CD4-positive, alpha-beta T cell (primary cell): ENCODE measurements around the gene TM4SF5. TPM values are rescaled to one million over a fixed set of nuclear protein-coding genes. Genes with fewer than 3 reads are reported as not detected.

Experiments used
- ATAC-seq: fragments of 200-7000 bp; cut with Tn5 transposase; one replicate; pipeline ENCODE4 v1.10.0; 2022; ENCODE audit warnings: mild to moderate bottlenecking; ENCODE audit not compliant: poor library complexity
- CTCF ChIA-PET: fragments of 350-600 bp; sonication (Branson Sonifier 250); formaldehyde crosslinking; loops from one replicate; lab custom pipeline; 2021; ENCODE audit warnings: antibody characterized with exemption, inconsistent platforms; lab: Charles Lee
- POLR2A ChIA-PET: fragments of 350-600 bp; sonication (Branson Sonifier 250); formaldehyde crosslinking; loops from one replicate; lab custom pipeline; 2021; ENCODE audit warnings: antibody characterized with exemption, inconsistent platforms; lab: Charles Lee
- DNase-seq, 14 experiments: peaks; one replicate each; pipeline ENCODE4 v3.0.0-alpha.2; 2013 to 2020; ENCODE audit warnings: mixed read lengths in 2 of 14
- H3K27ac ChIP-seq, 2 donors: one replicate each; pipeline versions ENCODE4 v1.5.1 to v1.7.0; 2013; ENCODE audit warnings: low read length in 2 of 2, low read depth in 1 of 2, mild to moderate bottlenecking in 1 of 2
- H3K27me3 ChIP-seq, 2 experiments: 1 replicate in 1 of 2; 2 replicates in 1 of 2; pipeline versions ENCODE4 v1.6.1 to v1.7.0; 2013; ENCODE audit warnings: low read length in 2 of 2, control low read depth in 1 of 2, mild to moderate bottlenecking in 1 of 2, moderate library complexity in 1 of 2; ENCODE audit not compliant: insufficient read depth in 2 of 2, control insufficient read depth in 1 of 2
- H3K36me3 ChIP-seq: one replicate; pipeline ENCODE4 v1.6.1; 2013; ENCODE audit warnings: low read length, control low read depth; ENCODE audit not compliant: insufficient read depth
- H3K4me1 ChIP-seq: one replicate; pipeline ENCODE4 v1.6.1; 2013; ENCODE audit warnings: low read length, control low read depth; ENCODE audit not compliant: insufficient read depth
- H3K4me3 ChIP-seq: one replicate; pipeline ENCODE4 v1.5.1; 2013; ENCODE audit warnings: mild to moderate bottlenecking, low read length, moderate library complexity
- H3K9me3 ChIP-seq, 2 experiments: 1 replicate in 1 of 2; 2 replicates in 1 of 2; pipeline versions ENCODE4 v1.6.1 to v1.7.0; 2013; ENCODE audit warnings: low read length in 2 of 2, mild to moderate bottlenecking in 2 of 2, control low read depth in 1 of 2, moderate library complexity in 1 of 2; ENCODE audit not compliant: control insufficient read depth in 1 of 2, insufficient read depth in 1 of 2
- H3K27ac Mint-ChIP-seq: one replicate; pipeline ENCODE4 v1.8.0; 2020; ENCODE audit warnings: mixed read lengths
- H3K27me3 Mint-ChIP-seq: one replicate; pipeline ENCODE4 v1.8.0; 2021; ENCODE audit warnings: mixed read lengths
- H3K36me3 Mint-ChIP-seq: one replicate; pipeline ENCODE4 v1.8.0; 2021; ENCODE audit warnings: low read depth, mixed read lengths
- H3K4me1 Mint-ChIP-seq: one replicate; pipeline ENCODE4 v1.8.0; 2021; ENCODE audit warnings: low read depth, mixed read lengths
- H3K4me3 Mint-ChIP-seq: one replicate; pipeline ENCODE4 v1.8.0; 2020; ENCODE audit warnings: mild to moderate bottlenecking, mixed read lengths
- H3K9me3 Mint-ChIP-seq: one replicate; pipeline ENCODE4 v1.8.0; 2020; ENCODE audit warnings: mixed read lengths
- CTCF ChIP-seq: fragments of 200-600 bp; IDR thresholded peaks from one replicate; pipeline ENCODE4 v1.8.0; 2022; ENCODE audit warnings: antibody characterized with exemption, mild to moderate bottlenecking
- intact Hi-C, 2 experiments: fragments of 100-400 bp; cut with DNase I in 1 of 2; cut with micrococcal nuclease in 1 of 2; formaldehyde crosslinking; loops; one replicate each; pipeline versions ENCODE4 v1.15.1 to v1.9.0; 2023 to 2025; cut with DNase I, micrococcal nuclease
- total RNA-seq, 174 experiments: library from RNA in 2 of 174; stranded (reverse) in 2 of 174; gene quantifications; one replicate each; pipeline ENCODE4 v1.2.3 and lab custom pipeline; 2021 to 2026

The TM4SF5 gene
- total RNA-seq, 2 experiments from 2014 or later: not detected

- Mint-ChIP-seq H3K9me3 (no peaks in the 10 kb centered on the region), H3K4me1 (no peaks in the 10 kb centered on the region), H3K4me3 (no peak overlapping the region), H3K36me3 (no peaks in the 10 kb centered on the region), H3K27ac (no peak overlapping the region), H3K27me3 (peaks cover 34% of the 10 kb centered on the region)
- ATAC-seq: no peak
- CTCF ChIA-PET: no interaction called here
- Histone ChIP-seq H3K4me1 (no peaks in the 10 kb centered on the region), H3K4me3 (no peak overlapping the region), H3K27ac (no peak overlapping the region), H3K36me3 (no peaks in the 10 kb centered on the region), H3K9me3 (peaks cover 0 to 8% of the 10 kb centered on the region in 2 experiments), H3K27me3 (peaks cover 16 to 19% of the 10 kb centered on the region in 2 experiments)
- POLR2A ChIA-PET: no interaction called here
- intact Hi-C loops: no loop called here
- no peak for TF ChIP-seq CTCF
- DNase-seq: no peak
Observed at GRCh38 chr17:4777969-4778760, 6.5 kb downstream of the TM4SF5 start.

- H3K36me3 Mint-ChIP-seq: no peaks in the 10 kb centered on the region
- Histone ChIP-seq H3K4me1 (peaks cover 5% of the 10 kb centered on the region), H3K9me3 (peaks cover 0 to 9% of the 10 kb centered on the region in 2 experiments), H3K36me3 (no peaks in the 10 kb centered on the region), H3K27me3 (peaks cover 36% of the 10 kb centered on the region in 2 experiments), H3K27ac (no peak overlapping the region), H3K4me3 (no peak overlapping the region)
- H3K27ac Mint-ChIP-seq: no peak overlapping the region
- ATAC-seq: no peak
- POLR2A ChIA-PET: no interaction called here
- peaks cover 50% of the 10 kb centered on the region for H3K27me3 Mint-ChIP-seq
- H3K4me3 Mint-ChIP-seq: no peak overlapping the region
- H3K9me3 Mint-ChIP-seq: no peaks in the 10 kb centered on the region
- no peak for TF ChIP-seq CTCF
- CTCF ChIA-PET: interaction anchor here (0.8 to 1.4 kb wide), 2 partner anchors 9 to 70 kb away, joined by 4 to 6 read pairs; partner anchors contain the start of gene ARRB2
- H3K4me1 Mint-ChIP-seq: peaks cover 3% of the 10 kb centered on the region
- DNase-seq: no peak
- intact Hi-C loops: no loop called here
Observed at GRCh38 chr17:4780325-4780955, 8.8 kb downstream of the TM4SF5 start.

- no peaks in the 10 kb centered on the region for H3K36me3 Mint-ChIP-seq
- DNase-seq (peak in 3 of 14 experiments; percentile 22 to 44 (median 35)), ATAC-seq (no peak)
- intact Hi-C loops: no loop called here
- peaks cover 0 to 19% of the 10 kb centered on the region in 2 experiments for H3K9me3 ChIP-seq
- H3K27me3 Mint-ChIP-seq: peaks cover 71% of the 10 kb centered on the region
- H3K4me1 Mint-ChIP-seq: peaks cover 16% of the 10 kb centered on the region
- no peak overlapping the region for H3K4me3 ChIP-seq
- no peaks in the 10 kb centered on the region for H3K9me3 Mint-ChIP-seq
- no peak for TF ChIP-seq CTCF
- H3K27me3 ChIP-seq: peaks cover 54 to 55% of the 10 kb centered on the region in 2 experiments
- H3K4me1 ChIP-seq: peaks cover 20% of the 10 kb centered on the region
- ChIA-PET CTCF (interaction anchor here (0.7 kb wide), 1 partner anchor 20 kb away, joined by 3 read pairs; no protein-coding TSS in a partner anchor), POLR2A (interaction anchor here (1.5 kb wide), 1 partner anchor 24 kb away, joined by 4 read pairs; the partner anchor contains the start of gene PLD2)
- H3K27ac Mint-ChIP-seq: no peak overlapping the region
- H3K4me3 Mint-ChIP-seq: no peak overlapping the region
- no peak overlapping the region for H3K27ac ChIP-seq
- no peaks in the 10 kb centered on the region for H3K36me3 ChIP-seq
Observed at GRCh38 chr17:4782652-4783051, 11.0 kb downstream of the TM4SF5 start.
